Measurements from ENCODE around the gene TRIM29. TPM values are rescaled to one million over a fixed set of nuclear protein-coding genes. Genes with fewer than 3 reads are reported as not detected.

TRIM29 gene
- total and polyA plus RNA-seq, 12 donors, result 0.17 to 0.64 (median 0.30) TPM; not detected in 9

DNA sequence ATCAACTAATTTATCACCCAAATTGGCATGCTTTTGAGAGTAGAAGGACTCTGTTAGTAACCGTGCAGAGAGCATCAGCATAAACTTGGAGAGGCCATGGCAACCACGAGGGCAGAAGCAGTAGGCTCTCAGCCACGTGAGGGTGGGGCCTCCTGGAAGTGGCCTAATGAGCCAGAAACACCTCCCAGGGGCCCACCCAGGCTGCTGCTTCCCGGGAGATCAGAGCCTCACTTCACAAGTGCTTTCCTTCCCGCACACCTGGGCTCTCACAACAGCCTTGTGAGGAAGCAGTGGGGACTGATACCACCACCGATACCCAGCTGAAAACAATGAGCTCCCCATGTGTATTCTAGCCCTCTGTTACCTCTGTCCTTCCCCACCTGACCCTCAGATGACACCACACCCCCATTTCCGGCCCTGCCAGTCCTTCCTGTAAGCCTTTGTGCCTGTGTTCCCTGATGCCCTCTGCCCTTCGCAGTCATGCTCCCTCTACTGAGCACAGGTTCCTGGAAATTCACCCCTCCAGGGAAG is 17.0 kb downstream of the TRIM29 start:
- Histone ChIP-seq H3K4me1 (no peaks in the 10 kb centered on the region), H3K27me3 (no peaks in the 10 kb centered on the region), H3K4me3 (no peak overlapping the region), H3K36me3 (no peaks in the 10 kb centered on the region), H3K27ac (no peak overlapping the region), H3K9me3 (no peaks in the 10 kb centered on the region)
- DNase-seq, result no peak
- TF ChIP-seq, protein P1, sequence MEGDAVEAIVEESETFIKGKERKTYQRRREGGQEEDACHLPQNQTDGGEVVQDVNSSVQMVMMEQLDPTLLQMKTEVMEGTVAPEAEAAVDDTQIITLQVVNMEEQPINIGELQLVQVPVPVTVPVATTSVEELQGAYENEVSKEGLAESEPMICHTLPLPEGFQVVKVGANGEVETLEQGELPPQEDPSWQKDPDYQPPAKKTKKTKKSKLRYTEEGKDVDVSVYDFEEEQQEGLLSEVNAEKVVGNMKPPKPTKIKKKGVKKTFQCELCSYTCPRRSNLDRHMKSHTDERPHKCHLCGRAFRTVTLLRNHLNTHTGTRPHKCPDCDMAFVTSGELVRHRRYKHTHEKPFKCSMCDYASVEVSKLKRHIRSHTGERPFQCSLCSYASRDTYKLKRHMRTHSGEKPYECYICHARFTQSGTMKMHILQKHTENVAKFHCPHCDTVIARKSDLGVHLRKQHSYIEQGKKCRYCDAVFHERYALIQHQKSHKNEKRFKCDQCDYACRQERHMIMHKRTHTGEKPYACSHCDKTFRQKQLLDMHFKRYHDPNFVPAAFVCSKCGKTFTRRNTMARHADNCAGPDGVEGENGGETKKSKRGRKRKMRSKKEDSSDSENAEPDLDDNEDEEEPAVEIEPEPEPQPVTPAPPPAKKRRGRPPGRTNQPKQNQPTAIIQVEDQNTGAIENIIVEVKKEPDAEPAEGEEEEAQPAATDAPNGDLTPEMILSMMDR (IDR thresholded peaks at IDR 0.05), result no peak
- intact Hi-C loops (cut with DNase I), result no loop called here
- no peak for ATAC-seq
- 73 to 78% methylated on average over 8 of the region's 8 CpGs for WGBS, 2 donors

DNA sequence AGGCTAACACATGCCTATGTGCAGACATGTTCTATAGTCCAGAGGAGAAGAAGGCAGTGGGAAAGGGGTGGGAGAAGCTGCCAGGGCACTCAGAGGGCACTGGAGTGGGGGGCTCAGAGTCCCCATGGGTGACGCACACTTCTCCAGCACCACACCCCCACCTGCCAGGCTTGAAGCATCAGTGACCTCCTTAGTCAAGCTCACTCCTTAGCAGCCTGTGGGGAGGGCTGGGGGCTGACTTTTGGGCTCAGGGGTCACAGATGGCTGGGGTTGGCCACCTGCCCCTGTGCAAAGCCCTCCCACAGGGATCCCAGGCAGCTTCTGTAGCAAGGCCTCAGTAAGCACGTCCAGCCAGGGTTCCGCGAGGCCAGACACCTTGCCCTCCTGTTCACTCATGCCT is 18.8 kb downstream of the TRIM29 start:
- Histone ChIP-seq H3K9me3 (no peaks in the 10 kb centered on the region), H3K27ac (no peak overlapping the region), H3K4me3 (no peak overlapping the region), H3K27me3 (no peaks in the 10 kb centered on the region), H3K4me1 (no peaks in the 10 kb centered on the region), H3K36me3 (no peaks in the 10 kb centered on the region)
- 93% methylated on average over 4 of the region's 4 CpGs for WGBS, 2 donors
- ATAC-seq (no peak), DNase-seq (no peak)
- intact Hi-C loops (cut with DNase I), result no loop called here
- TF ChIP-seq, protein P1 (IDR thresholded peaks at IDR 0.05), result no peak

DNA sequence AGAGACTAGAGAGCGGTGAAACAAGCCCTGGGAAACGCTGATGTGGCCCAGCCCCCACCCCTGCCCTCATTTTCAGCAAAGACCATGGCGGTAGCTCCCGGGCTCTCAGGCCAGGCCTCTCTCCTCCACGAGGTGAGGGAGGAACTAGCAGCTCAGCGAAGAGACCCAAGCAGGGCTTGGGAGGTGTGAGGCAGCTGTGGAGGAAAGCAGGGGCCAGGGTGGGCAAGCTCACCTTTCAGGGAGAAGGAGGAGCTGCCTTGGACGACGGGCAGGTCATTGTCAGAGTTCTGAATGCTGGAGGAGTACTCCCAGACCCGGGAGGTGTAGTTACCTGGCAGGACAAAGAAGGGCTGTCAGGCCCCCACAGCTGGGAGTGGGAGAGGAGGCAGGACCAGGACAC is 19.9 kb downstream of the TRIM29 start:
- ATAC-seq (no peak), DNase-seq (no peak)
- Histone ChIP-seq H3K27ac (no peak overlapping the region), H3K4me3 (no peak overlapping the region), H3K9me3 (no peaks in the 10 kb centered on the region), H3K27me3 (no peaks in the 10 kb centered on the region), H3K36me3 (no peaks in the 10 kb centered on the region), H3K4me1 (no peaks in the 10 kb centered on the region)
- WGBS, 2 donors, result 58 to 61% methylated on average over 9 of the region's 9 CpGs
- TF ChIP-seq, protein P1 (IDR thresholded peaks at IDR 0.05), result no peak
- intact Hi-C loops (cut with DNase I), result no loop called here

DNA sequence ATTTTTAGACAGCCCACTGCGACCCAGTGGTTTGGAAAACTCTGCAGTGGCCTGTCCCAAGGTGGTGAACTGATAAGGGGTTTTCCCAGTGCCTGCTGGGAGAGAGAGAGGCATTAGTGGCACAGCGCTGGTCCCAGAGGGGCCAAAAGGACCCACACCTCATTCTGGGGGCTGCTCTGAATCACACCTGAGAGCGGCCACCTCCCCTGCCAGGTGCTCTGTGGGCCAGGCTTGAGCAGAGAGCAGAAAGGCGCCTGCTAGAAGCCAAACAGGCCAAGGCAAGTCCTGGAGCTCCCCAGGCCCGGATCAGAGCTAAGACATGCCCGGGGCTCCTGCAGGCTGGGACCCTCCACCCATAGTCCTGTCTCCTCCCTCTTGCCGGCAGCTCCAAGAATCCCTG is 20.9 kb downstream of the TRIM29 start:
- intact Hi-C loops (cut with DNase I), result no loop called here

More for the DNA sequence above, 20.9 kb downstream of the TRIM29 start:
- TF ChIP-seq, protein P1 (IDR thresholded peaks at IDR 0.05), result no peak
- Histone ChIP-seq H3K27ac (no peak overlapping the region), H3K4me3 (no peak overlapping the region), H3K27me3 (no peaks in the 10 kb centered on the region), H3K9me3 (no peaks in the 10 kb centered on the region), H3K36me3 (no peaks in the 10 kb centered on the region), H3K4me1 (no peaks in the 10 kb centered on the region)
- 73 to 77% methylated on average over 6 to 7 of the region's 7 CpGs for WGBS, 2 donors
- ATAC-seq, result peak in 1 of 8 donors; percentile 15
- DNase-seq, result no peak
